Measurements from ENCODE around the gene YBEY. TPM values are rescaled to one million over a fixed set of nuclear protein-coding genes. Genes with fewer than 3 reads are reported as not detected.

YBEY gene
- total RNA-seq, 1 donor from 2014 or later = 13.7 TPM

DNA sequence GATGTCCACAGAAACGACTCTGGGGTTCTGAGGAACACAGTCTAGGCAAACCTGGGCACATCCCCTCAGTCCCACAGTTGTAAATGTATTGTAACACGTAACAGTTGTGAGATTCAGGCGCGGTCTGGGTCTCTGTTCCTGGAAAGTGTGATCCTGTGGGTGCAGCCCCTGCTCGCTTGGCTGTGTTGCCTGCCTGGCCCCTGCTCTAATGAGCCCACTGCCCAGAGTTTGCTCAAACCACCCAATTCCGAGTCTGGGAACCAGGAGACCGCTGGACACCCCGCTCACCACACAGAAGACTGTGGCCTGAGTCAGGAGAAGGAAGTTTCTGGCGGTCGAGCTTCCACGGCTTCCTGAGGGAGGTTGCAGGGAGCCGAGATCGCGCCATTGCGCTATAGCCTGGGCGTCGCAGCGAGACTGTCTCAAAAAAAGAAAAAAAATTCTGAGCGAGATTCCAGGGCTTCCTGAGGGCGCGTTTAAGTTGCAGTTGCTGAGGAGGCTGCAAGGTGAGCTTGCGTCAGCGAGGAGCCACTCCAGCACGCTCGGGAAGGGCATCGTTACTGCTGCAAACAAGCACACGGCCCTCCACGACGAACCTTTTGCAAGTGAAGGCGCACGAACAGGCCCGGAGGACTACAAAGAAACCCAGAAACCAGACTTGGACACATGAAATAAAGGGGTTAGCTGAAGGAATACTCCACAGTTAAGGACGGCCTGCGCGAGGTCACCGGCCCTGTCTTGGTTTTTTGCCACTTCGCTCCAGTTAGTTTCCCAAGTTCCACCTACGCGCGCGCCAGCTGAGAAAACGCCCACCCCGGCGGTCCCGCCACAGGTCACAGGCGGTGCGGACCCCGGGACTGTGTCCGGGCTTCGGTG lies 36.4 kb downstream of the YBEY start:
- H3K27ac Mint-ChIP-seq = peak overlapping the region; percentile 72
- ChIA-PET POLR2A (interaction anchor here (0.5 to 1.0 kb wide), 3 partner anchors 94 to 313 kb away, joined by 3 to 6 read pairs (median 5); partner anchors contain the start of genes LSS and PRMT2), CTCF (interaction anchor here (0.9 kb wide), 1 partner anchor 179 kb away, joined by 3 read pairs; no protein-coding TSS in a partner anchor)
- TF ChIP-seq, protein P1, sequence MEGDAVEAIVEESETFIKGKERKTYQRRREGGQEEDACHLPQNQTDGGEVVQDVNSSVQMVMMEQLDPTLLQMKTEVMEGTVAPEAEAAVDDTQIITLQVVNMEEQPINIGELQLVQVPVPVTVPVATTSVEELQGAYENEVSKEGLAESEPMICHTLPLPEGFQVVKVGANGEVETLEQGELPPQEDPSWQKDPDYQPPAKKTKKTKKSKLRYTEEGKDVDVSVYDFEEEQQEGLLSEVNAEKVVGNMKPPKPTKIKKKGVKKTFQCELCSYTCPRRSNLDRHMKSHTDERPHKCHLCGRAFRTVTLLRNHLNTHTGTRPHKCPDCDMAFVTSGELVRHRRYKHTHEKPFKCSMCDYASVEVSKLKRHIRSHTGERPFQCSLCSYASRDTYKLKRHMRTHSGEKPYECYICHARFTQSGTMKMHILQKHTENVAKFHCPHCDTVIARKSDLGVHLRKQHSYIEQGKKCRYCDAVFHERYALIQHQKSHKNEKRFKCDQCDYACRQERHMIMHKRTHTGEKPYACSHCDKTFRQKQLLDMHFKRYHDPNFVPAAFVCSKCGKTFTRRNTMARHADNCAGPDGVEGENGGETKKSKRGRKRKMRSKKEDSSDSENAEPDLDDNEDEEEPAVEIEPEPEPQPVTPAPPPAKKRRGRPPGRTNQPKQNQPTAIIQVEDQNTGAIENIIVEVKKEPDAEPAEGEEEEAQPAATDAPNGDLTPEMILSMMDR (IDR thresholded peaks at IDR 0.05) = no peak
- H3K36me3 Mint-ChIP-seq (ENCODE audit: low read depth) = peaks cover 11% of the 10 kb centered on the region
- intact Hi-C loops (cut with micrococcal nuclease) = loop anchor here (5.0 kb wide), 2 partner anchors 45 to 1380 kb away; partner anchors contain the start of gene SLX9
- DNase-seq = no peak
- ATAC-seq (ENCODE audit: low read depth) = no peak
- no peaks in the 10 kb centered on the region for H3K27me3 Mint-ChIP-seq
- H3K9me3 Mint-ChIP-seq = no peaks in the 10 kb centered on the region
- H3K4me3 Mint-ChIP-seq = peak overlapping the region; percentile 94
- peaks cover 29% of the 10 kb centered on the region for H3K4me1 Mint-ChIP-seq

DNA sequence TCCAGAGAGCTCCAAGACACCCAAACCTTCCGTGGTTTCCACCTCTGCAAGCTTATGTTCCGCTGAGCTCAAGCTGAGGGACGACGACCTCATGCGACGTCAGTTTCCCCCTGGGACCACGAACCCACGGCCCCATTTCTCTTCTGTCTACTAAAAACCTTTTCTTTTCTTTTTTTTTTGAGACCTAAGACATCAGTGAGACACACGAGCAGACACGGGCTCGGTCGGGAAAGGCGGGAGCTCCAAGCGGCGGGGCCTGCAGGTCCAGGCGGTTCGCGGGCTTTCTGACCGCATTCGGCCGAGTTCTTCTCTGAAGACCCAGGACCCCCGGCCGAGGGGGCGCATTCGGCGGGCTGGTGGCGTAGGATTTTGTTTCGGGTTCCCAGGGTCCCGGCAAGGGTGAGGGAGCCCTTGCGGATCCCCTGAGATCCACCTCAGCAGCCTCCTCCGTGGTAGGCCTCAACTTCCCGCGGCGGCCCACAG lies 37.1 kb downstream of the YBEY start:
- H3K36me3 Mint-ChIP-seq (ENCODE audit: low read depth) = peaks cover 14% of the 10 kb centered on the region
- TF ChIP-seq, protein P1 (IDR thresholded peaks at IDR 0.05) = no peak
- ChIA-PET CTCF (interaction anchor here (0.9 kb wide), 1 partner anchor 179 kb away, joined by 3 read pairs; no protein-coding TSS in a partner anchor), POLR2A (interaction anchor here (0.5 to 1.0 kb wide), 3 partner anchors 94 to 313 kb away, joined by 3 to 6 read pairs (median 5); partner anchors contain the start of genes LSS and PRMT2)
- H3K4me3 Mint-ChIP-seq = peak overlapping the region; percentile 94
- peak overlapping the region; percentile 72 for H3K27ac Mint-ChIP-seq
- intact Hi-C loops (cut with micrococcal nuclease) = loop anchor here (5.0 kb wide), 2 partner anchors 44 to 1381 kb away; partner anchors contain the start of gene SLX9
- no peaks in the 10 kb centered on the region for H3K27me3 Mint-ChIP-seq
- DNase-seq (no peak), ATAC-seq (ENCODE audit: low read depth) (peak; percentile 0)
- H3K9me3 Mint-ChIP-seq = no peaks in the 10 kb centered on the region
- peaks cover 29% of the 10 kb centered on the region for H3K4me1 Mint-ChIP-seq

DNA sequence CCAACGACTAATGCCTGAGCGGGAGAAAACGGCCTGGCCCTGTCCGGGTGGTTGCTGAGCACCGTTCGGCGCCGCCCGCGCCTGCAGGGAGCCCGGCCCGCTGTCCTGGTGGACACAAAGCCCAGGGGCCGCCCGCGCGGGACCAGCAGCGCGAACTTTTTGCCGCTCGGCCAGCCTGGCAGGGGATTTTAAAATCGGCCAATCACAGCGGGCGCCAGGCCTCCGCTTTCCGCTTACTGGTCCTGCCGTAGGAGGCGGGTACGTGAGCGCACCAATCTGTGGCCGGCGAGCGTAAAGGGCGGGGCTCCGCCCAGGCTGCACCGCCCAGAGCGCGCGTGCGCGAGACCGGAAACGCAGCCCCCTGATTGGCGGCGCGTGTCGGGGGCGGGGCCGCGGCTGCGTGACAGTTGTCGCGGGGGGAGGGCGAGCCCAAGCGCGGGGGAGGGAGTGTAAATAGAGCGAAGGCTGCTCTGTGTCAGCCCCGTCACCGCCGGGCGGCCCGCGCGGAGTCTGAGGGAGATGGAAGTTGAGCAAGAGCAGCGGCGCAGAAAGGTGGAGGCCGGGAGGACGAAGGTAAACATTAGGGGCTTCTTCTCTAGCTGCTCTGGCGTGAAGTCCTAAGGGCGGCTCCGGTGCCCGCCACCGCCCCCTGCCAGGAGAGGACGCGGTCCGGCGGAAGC lies 37.7 kb downstream of the YBEY start, which contains the start of the genes C21orf58 and PCNT:
C21orf58 (minus strand) TSS at position 161 of the 680 bp plus-strand sequence. CDS start 1,132 bp downstream, outside the sequence.
PCNT (plus strand) TSS at position 447 of the 680 bp plus-strand sequence; CDS start at position 520, 73 bp downstream.
- ChIA-PET CTCF (interaction anchor here (0.9 kb wide), 1 partner anchor 180 kb away, joined by 3 read pairs; no protein-coding TSS in a partner anchor), POLR2A (interaction anchor here (1.0 kb wide), 2 partner anchors 95 to 312 kb away, joined by 5 to 6 read pairs; partner anchors contain the start of genes LSS and PRMT2)
- intact Hi-C loops (cut with micrococcal nuclease) = loop anchor here (1.0 to 5.0 kb wide), 6 partner anchors 38 to 1382 kb away; partner anchors contain the start of genes DIP2A, LSS, SLX9 and SPATC1L
- H3K27me3 Mint-ChIP-seq = no peaks in the 10 kb centered on the region
- H3K27ac Mint-ChIP-seq = peak within 1 kb of the TSS; percentile 94
- DNase-seq (peak; percentile 98), ATAC-seq (ENCODE audit: low read depth) (peak; percentile 82)
- H3K36me3 Mint-ChIP-seq (ENCODE audit: low read depth) = peaks cover 16% of the 10 kb centered on the region
- peaks cover 29% of the 10 kb centered on the region for H3K4me1 Mint-ChIP-seq
- H3K4me3 Mint-ChIP-seq = peak within 1 kb of the TSS; percentile 94
- TF ChIP-seq, protein P1 (IDR thresholded peaks at IDR 0.05) = no peak
- H3K9me3 Mint-ChIP-seq = no peaks in the 10 kb centered on the region

- Mint-ChIP-seq H3K27ac (no peak overlapping the region), H3K27me3 (no peaks in the 10 kb centered on the region), H3K36me3 (ENCODE audit: low read depth) (peaks cover 20% of the 10 kb centered on the region), H3K4me3 (peak overlapping the region; percentile 94), H3K9me3 (no peaks in the 10 kb centered on the region), H3K4me1 (peaks cover 29% of the 10 kb centered on the region)
- ChIA-PET POLR2A (interaction anchor here (1.2 kb wide), 1 partner anchor 95 kb away, joined by 3 read pairs; no protein-coding TSS in a partner anchor), CTCF (no interaction called here)
- DNase-seq (peak; percentile 93), ATAC-seq (ENCODE audit: low read depth) (peak; percentile 78)
- intact Hi-C loops (cut with micrococcal nuclease) = loop anchor here (1.0 to 5.0 kb wide), 8 partner anchors 38 to 1382 kb away; partner anchors contain the start of genes DIP2A, LSS, SLX9 and SPATC1L
- TF ChIP-seq, protein P1 (IDR thresholded peaks at IDR 0.05) = no peak
Observed at GRCh38 chr21:46324390-46325072, 38.4 kb downstream of the YBEY start.
